Ascending aorta (tissue), 2 donors: ENCODE measurements around the gene TAB2. TPM values are rescaled to one million over a fixed set of nuclear protein-coding genes. Genes with fewer than 3 reads are reported as not detected.

Experiments used
- DNase-seq, 2 donors: peaks; one replicate each; pipeline ENCODE4 v3.0.0-alpha.2; 2019; ENCODE audit warnings: low spot score in 2 of 2
- H3K27ac ChIP-seq, 2 donors: fragments of 200-600 bp; sonication (generic); one replicate each; pipeline ENCODE4 v1.5.1; 2016 to 2017; ENCODE audit warnings: mild to moderate bottlenecking in 1 of 2
- H3K27me3 ChIP-seq: fragments of 200-600 bp; sonication (generic); one replicate; pipeline ENCODE4 v1.5.1; 2017
- H3K36me3 ChIP-seq, 2 donors: fragments of 200-600 bp; sonication (generic); one replicate each; pipeline ENCODE4 v1.5.1; 2016
- H3K4me1 ChIP-seq, 2 donors: fragments of 200-600 bp; sonication (generic); one replicate each; pipeline ENCODE4 v1.5.1; 2016 to 2017; ENCODE audit warnings: mild to moderate bottlenecking in 1 of 2
- H3K4me3 ChIP-seq, 2 donors: fragments of 200-600 bp; sonication (generic); one replicate each; pipeline ENCODE4 v1.5.1; 2016 to 2017; ENCODE audit warnings: mild to moderate bottlenecking in 1 of 2
- H3K9me3 ChIP-seq, 2 donors: fragments of 200-600 bp; sonication (generic); one replicate each; pipeline ENCODE4 v1.5.1; 2016
- intact Hi-C: fragments of 100-400 bp; cut with DNase I; formaldehyde crosslinking; loops from one replicate; pipeline ENCODE4 v1.15.1; 2023
- total RNA-seq: library from RNA; depleted of rRNA; stranded (reverse); fragments of >200 nt; gene quantifications from one replicate; pipeline ENCODE4 v1.1.0, GENCODE V29; 2016
- TF ChIP-seq, protein P1 (sequence below), 3 experiments: fragments of 200-600 bp in 2 of 3; fragments of 450-650 bp in 1 of 3; sonication (generic) in 2 of 3; IDR thresholded peaks; one replicate each; pipeline ENCODE4 v1.5.1; 2016 to 2019; ENCODE audit warnings: antibody characterized with exemption in 3 of 3, mild to moderate bottlenecking in 1 of 3, moderate library complexity in 1 of 3

The TAB2 gene
- total RNA-seq, 1 donor from 2014 or later = 55.2 TPM

DNA sequence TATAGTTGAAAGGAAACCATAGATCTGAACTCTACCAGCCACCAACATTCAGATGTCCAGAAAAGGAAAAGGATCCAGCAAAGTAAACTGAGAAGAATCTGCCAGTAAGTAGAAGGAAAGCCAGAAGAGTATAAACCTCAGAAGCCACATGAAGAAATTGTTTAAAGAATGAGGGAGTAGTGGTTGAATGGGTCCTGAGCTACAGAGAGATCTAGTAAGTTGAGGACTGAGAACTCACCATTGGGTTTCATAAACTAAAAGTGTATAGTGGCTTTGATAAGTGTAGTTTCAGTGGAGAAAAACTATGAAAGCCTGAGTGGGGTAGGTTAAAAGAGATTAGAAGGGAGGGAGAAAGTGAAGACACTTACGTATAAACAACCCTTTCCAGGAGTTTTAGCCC is 50.6 kb downstream of the TAB2 start:
- no peak for DNase-seq

DNA sequence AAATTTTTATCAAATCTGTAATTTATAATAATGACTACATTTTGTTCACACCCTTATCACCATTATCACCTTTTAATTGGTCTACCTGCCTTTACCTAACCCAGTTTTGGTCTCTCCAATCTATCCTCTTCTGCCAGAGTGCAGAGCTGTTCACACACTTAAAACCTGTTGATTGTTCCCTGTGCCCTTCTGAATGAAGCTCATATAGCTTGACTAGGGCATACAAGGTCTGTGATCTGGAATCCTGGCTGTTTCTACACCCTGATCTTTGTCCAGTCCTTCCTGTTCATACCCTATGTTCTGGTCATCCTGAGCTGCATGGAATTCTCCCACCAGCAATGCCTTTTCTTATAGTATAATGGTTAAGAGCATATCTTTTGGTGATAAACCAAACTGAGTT is 53.6 kb downstream of the TAB2 start:
- no peaks in the 10 kb centered on the region for H3K27me3 ChIP-seq
- H3K27ac ChIP-seq = no peak overlapping the region
- TF ChIP-seq, protein P1, sequence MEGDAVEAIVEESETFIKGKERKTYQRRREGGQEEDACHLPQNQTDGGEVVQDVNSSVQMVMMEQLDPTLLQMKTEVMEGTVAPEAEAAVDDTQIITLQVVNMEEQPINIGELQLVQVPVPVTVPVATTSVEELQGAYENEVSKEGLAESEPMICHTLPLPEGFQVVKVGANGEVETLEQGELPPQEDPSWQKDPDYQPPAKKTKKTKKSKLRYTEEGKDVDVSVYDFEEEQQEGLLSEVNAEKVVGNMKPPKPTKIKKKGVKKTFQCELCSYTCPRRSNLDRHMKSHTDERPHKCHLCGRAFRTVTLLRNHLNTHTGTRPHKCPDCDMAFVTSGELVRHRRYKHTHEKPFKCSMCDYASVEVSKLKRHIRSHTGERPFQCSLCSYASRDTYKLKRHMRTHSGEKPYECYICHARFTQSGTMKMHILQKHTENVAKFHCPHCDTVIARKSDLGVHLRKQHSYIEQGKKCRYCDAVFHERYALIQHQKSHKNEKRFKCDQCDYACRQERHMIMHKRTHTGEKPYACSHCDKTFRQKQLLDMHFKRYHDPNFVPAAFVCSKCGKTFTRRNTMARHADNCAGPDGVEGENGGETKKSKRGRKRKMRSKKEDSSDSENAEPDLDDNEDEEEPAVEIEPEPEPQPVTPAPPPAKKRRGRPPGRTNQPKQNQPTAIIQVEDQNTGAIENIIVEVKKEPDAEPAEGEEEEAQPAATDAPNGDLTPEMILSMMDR (IDR thresholded peaks at IDR 0.05) = no peak
- DNase-seq = no peak
- no peaks in the 10 kb centered on the region for H3K36me3 ChIP-seq
- H3K9me3 ChIP-seq = no peaks in the 10 kb centered on the region
- H3K4me1 ChIP-seq = no peaks in the 10 kb centered on the region
- intact Hi-C loops = no loop called here
- H3K4me3 ChIP-seq = no peak overlapping the region

More for the DNA sequence above, 50.6 kb downstream of the TAB2 start:
- no peaks in the 10 kb centered on the region for H3K36me3 ChIP-seq
- no peak overlapping the region for H3K27ac ChIP-seq
- H3K4me3 ChIP-seq = no peak overlapping the region
- intact Hi-C loops = no loop called here
- no peaks in the 10 kb centered on the region for H3K27me3 ChIP-seq
- peaks cover 0 to 6% of the 10 kb centered on the region in 2 donors for H3K4me1 ChIP-seq
- TF ChIP-seq, protein P1 (IDR thresholded peaks at IDR 0.05) = no peak
- H3K9me3 ChIP-seq = no peaks in the 10 kb centered on the region

DNA sequence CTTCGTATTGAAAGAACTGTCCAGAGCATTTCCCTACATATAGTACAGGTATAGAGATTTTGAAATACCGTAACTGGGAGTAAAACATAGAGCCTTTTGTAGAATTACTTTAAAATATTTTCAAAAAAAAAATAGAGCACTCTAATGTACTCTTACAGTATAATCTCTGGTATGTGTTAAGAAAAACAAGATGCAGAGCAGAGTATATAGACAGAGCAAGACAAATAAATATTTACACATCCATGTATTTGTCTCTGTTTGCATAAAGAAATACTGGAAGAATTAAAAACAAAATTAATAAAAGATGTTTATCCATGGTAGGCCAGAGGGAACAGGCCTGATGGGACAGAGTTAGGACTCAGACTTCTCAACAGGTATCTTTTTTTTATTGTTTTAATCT is 54.5 kb downstream of the TAB2 start:
- Histone ChIP-seq H3K27ac (no peak overlapping the region), H3K4me1 (no peaks in the 10 kb centered on the region), H3K27me3 (no peaks in the 10 kb centered on the region), H3K4me3 (no peak overlapping the region), H3K9me3 (no peaks in the 10 kb centered on the region), H3K36me3 (no peaks in the 10 kb centered on the region)
- no peak for DNase-seq
- intact Hi-C loops = no loop called here
- TF ChIP-seq, protein P1 (IDR thresholded peaks at IDR 0.05) = no peak

DNA sequence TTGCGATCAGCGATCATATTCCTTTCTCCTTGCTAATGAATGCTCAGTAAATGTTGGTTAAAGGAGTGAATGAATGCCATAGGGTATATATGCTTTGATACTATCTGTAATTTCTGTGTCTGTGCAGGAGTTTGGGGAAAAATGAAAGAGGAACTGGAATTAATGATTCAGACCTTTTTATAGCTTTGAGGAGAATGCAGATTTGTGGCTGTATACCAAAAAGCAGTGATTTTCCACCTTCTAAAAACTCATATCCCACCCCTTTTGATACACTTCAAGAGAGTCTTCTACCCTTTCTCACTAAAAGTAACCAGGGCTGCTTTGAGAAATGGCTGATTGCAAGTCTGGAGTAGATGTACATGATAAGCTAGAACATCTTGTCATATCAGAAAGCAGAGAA is 56.0 kb downstream of the TAB2 start:
- intact Hi-C loops = no loop called here
- Histone ChIP-seq H3K4me1 (no peaks in the 10 kb centered on the region), H3K36me3 (peaks cover 7 to 8% of the 10 kb centered on the region in 2 donors), H3K27me3 (no peaks in the 10 kb centered on the region), H3K27ac (no peak overlapping the region), H3K9me3 (no peaks in the 10 kb centered on the region), H3K4me3 (no peak overlapping the region)
- DNase-seq = no peak
- TF ChIP-seq, protein P1 (IDR thresholded peaks at IDR 0.05) = no peak

DNA sequence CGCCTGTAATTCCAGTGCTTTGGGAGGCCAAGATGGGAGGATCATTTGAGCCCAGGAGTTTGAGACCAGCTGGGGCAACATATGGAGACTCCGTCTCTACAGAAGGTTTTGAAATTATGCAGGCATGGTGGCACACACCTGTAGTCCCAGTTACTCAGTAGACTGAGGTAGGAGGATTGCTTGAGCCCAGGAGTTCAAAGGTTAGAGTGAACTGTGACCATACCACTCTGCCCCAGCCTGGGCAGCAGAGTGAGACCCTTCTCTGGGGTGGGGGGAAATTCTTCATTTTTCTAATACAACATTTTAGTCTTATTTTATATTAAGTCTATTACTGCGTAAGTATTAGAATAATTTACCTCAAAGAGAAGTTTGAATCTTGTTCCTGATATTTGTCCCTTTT is 62.5 kb downstream of the TAB2 start:
- no peak for DNase-seq
- intact Hi-C loops = loop anchor here (5.0 kb wide), 1 partner anchor 38 kb away; no protein-coding TSS in a partner anchor
- TF ChIP-seq, protein P1 (IDR thresholded peaks at IDR 0.05) = no peak
- no peak overlapping the region for H3K27ac ChIP-seq
- no peak overlapping the region for H3K4me3 ChIP-seq
- peaks cover 0 to 3% of the 10 kb centered on the region in 2 donors for H3K4me1 ChIP-seq
- H3K36me3 ChIP-seq = peaks cover 27 to 29% of the 10 kb centered on the region in 2 donors
- no peaks in the 10 kb centered on the region for H3K27me3 ChIP-seq
- no peaks in the 10 kb centered on the region for H3K9me3 ChIP-seq

DNA sequence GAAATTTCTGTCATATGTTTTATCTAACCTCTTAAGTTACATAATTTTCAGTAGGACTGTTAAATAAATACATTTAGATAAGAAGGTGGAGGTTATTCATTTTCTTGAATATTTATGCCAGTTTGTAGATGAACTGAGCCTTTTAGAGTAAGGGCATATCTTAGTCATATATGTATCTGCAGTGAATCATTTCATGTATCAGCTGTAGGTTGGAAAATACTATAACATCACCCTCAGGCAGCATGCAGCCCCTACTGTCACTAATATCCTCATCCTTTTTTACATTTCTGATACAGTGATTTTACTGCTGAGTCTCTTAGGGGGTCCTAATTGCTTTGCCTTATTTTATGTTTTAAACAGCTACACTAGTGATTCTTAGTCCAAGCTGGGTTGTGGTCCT is 63.0 kb downstream of the TAB2 start:
- TF ChIP-seq, protein P1 (IDR thresholded peaks at IDR 0.05) = no peak
- Histone ChIP-seq H3K27me3 (no peaks in the 10 kb centered on the region), H3K4me1 (peaks cover 0 to 6% of the 10 kb centered on the region in 2 donors), H3K36me3 (peaks cover 27 to 29% of the 10 kb centered on the region in 2 donors), H3K4me3 (no peak overlapping the region), H3K9me3 (no peaks in the 10 kb centered on the region), H3K27ac (no peak overlapping the region)
- no peak for DNase-seq
- intact Hi-C loops = loop anchor here (5.0 kb wide), 1 partner anchor 38 kb away; no protein-coding TSS in a partner anchor
